Astrocyte (in vitro differentiated cells and primary cell): Measurements from ENCODE around the gene LAMB4. TPM values are rescaled to one million over a fixed set of nuclear protein-coding genes. Genes with fewer than 3 reads are reported as not detected.

Experiments used
- DNase-seq: peaks from one replicate; pipeline ENCODE4 v3.0.0-alpha.2; 2010; ENCODE audit warnings: low read depth
- FAIRE-seq: peaks from 2 replicates; lab custom pipeline; 2011; peaks lifted over from hg19 to GRCh38; lab: Jason Lieb, UNC
- H2AFZ ChIP-seq: 2 replicates; pipeline ENCODE4 v1.6.0; 2012; ENCODE audit warnings: low read depth, low read length, inconsistent platforms
- H3K27ac ChIP-seq: 2 replicates; pipeline ENCODE4 v1.5.1; 2011; ENCODE audit warnings: low read depth, low read length, inconsistent platforms
- H3K27me3 ChIP-seq: 2 replicates; pipeline ENCODE4 v1.6.0; 2011; ENCODE audit warnings: low read length, inconsistent platforms; ENCODE audit not compliant: insufficient read depth
- H3K36me3 ChIP-seq: 2 replicates; pipeline ENCODE4 v1.5.1; 2011; ENCODE audit warnings: low read length, inconsistent platforms; ENCODE audit not compliant: insufficient read depth
- H3K4me1 ChIP-seq: 2 replicates; pipeline ENCODE4 v1.5.1; 2011; ENCODE audit warnings: low read length, inconsistent platforms; ENCODE audit not compliant: insufficient read depth
- H3K4me2 ChIP-seq: 2 replicates; pipeline ENCODE4 v1.6.0; 2012; ENCODE audit warnings: low read length, inconsistent platforms
- H3K4me3 ChIP-seq: 2 replicates; pipeline ENCODE4 v1.5.1; 2011; ENCODE audit warnings: low read depth, mild to moderate bottlenecking, low read length, inconsistent platforms; ENCODE audit not compliant: insufficient read depth
- H3K79me2 ChIP-seq: 2 replicates; pipeline ENCODE4 v1.6.0; 2012; ENCODE audit warnings: mild to moderate bottlenecking, low read length, inconsistent platforms; ENCODE audit not compliant: insufficient read depth
- H3K9ac ChIP-seq: 2 replicates; pipeline ENCODE4 v1.6.0; 2012; ENCODE audit warnings: mild to moderate bottlenecking, low read length, inconsistent platforms
- H3K9me3 ChIP-seq: 2 replicates; pipeline ENCODE4 v1.5.1; 2012; ENCODE audit warnings: low read depth, mild to moderate bottlenecking, low read length, inconsistent platforms; ENCODE audit not compliant: insufficient read depth
- H4K20me1 ChIP-seq: 2 replicates; pipeline ENCODE4 v1.6.0; 2012; ENCODE audit warnings: low read length, inconsistent platforms; ENCODE audit not compliant: insufficient read depth
- H3K27ac Mint-ChIP-seq: one replicate; pipeline ENCODE4 v1.8.0; 2021; ENCODE audit warnings: mild to moderate bottlenecking, mixed read lengths; ENCODE audit not compliant: unreplicated experiment
- H3K27me3 Mint-ChIP-seq: one replicate; pipeline ENCODE4 v1.8.0; 2021; ENCODE audit warnings: low read depth, mixed read lengths; ENCODE audit not compliant: unreplicated experiment
- H3K36me3 Mint-ChIP-seq: one replicate; pipeline ENCODE4 v1.8.0; 2021; ENCODE audit warnings: low read depth, mixed read lengths; ENCODE audit not compliant: unreplicated experiment
- H3K4me1 Mint-ChIP-seq: one replicate; pipeline ENCODE4 v1.8.0; 2021; ENCODE audit warnings: low read depth, mixed read lengths; ENCODE audit not compliant: unreplicated experiment
- H3K4me3 Mint-ChIP-seq: one replicate; pipeline ENCODE4 v1.8.0; 2021; ENCODE audit warnings: mild to moderate bottlenecking, moderate library complexity, mixed read lengths; ENCODE audit not compliant: unreplicated experiment
- H3K9me3 Mint-ChIP-seq: one replicate; pipeline ENCODE4 v1.8.0; 2021; ENCODE audit warnings: mild to moderate bottlenecking, mixed read lengths; ENCODE audit not compliant: unreplicated experiment
- CTCF ChIP-seq: IDR thresholded peaks from 2 replicates; pipeline ENCODE4 v1.5.1; 2011; ENCODE audit warnings: low read depth, mild to moderate bottlenecking, inconsistent platforms, low read length, moderate library complexity; ENCODE audit not compliant: insufficient read depth
- EZH2 ChIP-seq: IDR thresholded peaks from 2 replicates; pipeline ENCODE4 v1.6.1; 2012; ENCODE audit warnings: mild to moderate bottlenecking, low read length, inconsistent platforms; ENCODE audit not compliant: insufficient read depth
- total RNA-seq: library from RNA; stranded (reverse); gene quantifications from 2 replicates; pipeline ENCODE4 v1.2.1, GENCODE V29; 2021

Gene LAMB4
- total RNA-seq, 1 donor from 2014 or later, result 0.16 TPM

GRCh38 chr7:108044345-108044744 lies 85.8 kb downstream of the LAMB4 start:
- Histone ChIP-seq H3K27ac (no peak overlapping the region), H3K36me3 (no peaks in the 10 kb centered on the region), H3K9ac (no peak overlapping the region), H3K9me3 (no peaks in the 10 kb centered on the region), H4K20me1 (no peaks in the 10 kb centered on the region), H3K4me1 (no peaks in the 10 kb centered on the region), H3K27me3 (no peaks in the 10 kb centered on the region), H2AFZ (no peak overlapping the region), H3K79me2 (no peaks in the 10 kb centered on the region), H3K4me3 (no peak overlapping the region), H3K4me2 (no peak overlapping the region)
- FAIRE-seq (no peak), DNase-seq (no peak)
- Mint-ChIP-seq H3K9me3 (no peaks in the 10 kb centered on the region), H3K4me1 (no peaks in the 10 kb centered on the region), H3K27ac (no peak overlapping the region), H3K4me3 (no peak overlapping the region), H3K36me3 (no peaks in the 10 kb centered on the region), H3K27me3 (no peaks in the 10 kb centered on the region)
- TF ChIP-seq CTCF (no peak), EZH2 (no peak)

- Histone ChIP-seq H3K79me2 (no peaks in the 10 kb centered on the region), H3K36me3 (no peaks in the 10 kb centered on the region), H3K9me3 (no peaks in the 10 kb centered on the region), H3K4me3 (no peak overlapping the region), H3K9ac (no peak overlapping the region), H4K20me1 (no peaks in the 10 kb centered on the region), H3K4me2 (no peak overlapping the region), H3K4me1 (no peaks in the 10 kb centered on the region), H3K27ac (no peak overlapping the region), H2AFZ (no peak overlapping the region), H3K27me3 (no peaks in the 10 kb centered on the region)
- peaks cover 7% of the 10 kb centered on the region for H3K4me1 Mint-ChIP-seq
- no peaks in the 10 kb centered on the region for H3K27me3 Mint-ChIP-seq
- H3K9me3 Mint-ChIP-seq, result no peaks in the 10 kb centered on the region
- DNase-seq (no peak), FAIRE-seq (no peak)
- no peaks in the 10 kb centered on the region for H3K36me3 Mint-ChIP-seq
- no peak overlapping the region for H3K27ac Mint-ChIP-seq
- TF ChIP-seq CTCF (no peak), EZH2 (no peak)
- H3K4me3 Mint-ChIP-seq, result no peak overlapping the region
Measured at GRCh38 chr7:108038986-108039385, 91.2 kb downstream of the LAMB4 start.

GRCh38 chr7:108037741-108038140 lies 92.4 kb downstream of the LAMB4 start:
- no peaks in the 10 kb centered on the region for H3K4me1 ChIP-seq
- Mint-ChIP-seq H3K27ac (no peak overlapping the region), H3K9me3 (no peaks in the 10 kb centered on the region), H3K4me3 (no peak overlapping the region), H3K4me1 (peaks cover 10% of the 10 kb centered on the region), H3K27me3 (no peaks in the 10 kb centered on the region), H3K36me3 (no peaks in the 10 kb centered on the region)
- H2AFZ ChIP-seq, result no peak overlapping the region
- no peaks in the 10 kb centered on the region for H3K27me3 ChIP-seq
- TF ChIP-seq EZH2 (no peak), CTCF (no peak)
- FAIRE-seq, result no peak
- no peaks in the 10 kb centered on the region for H4K20me1 ChIP-seq
- H3K27ac ChIP-seq, result no peak overlapping the region
- H3K79me2 ChIP-seq, result no peaks in the 10 kb centered on the region
- no peak overlapping the region for H3K4me3 ChIP-seq
- H3K9ac ChIP-seq, result no peak overlapping the region
- no peak for DNase-seq
- no peaks in the 10 kb centered on the region for H3K9me3 ChIP-seq
- no peaks in the 10 kb centered on the region for H3K36me3 ChIP-seq
- H3K4me2 ChIP-seq, result no peak overlapping the region
